HG02642 (cell line): ENCODE results near the gene ZNF367.
A peak's percentile ranks its signal among the peaks of the same experiment; 100 is the strongest.

Experiments
- ATAC-seq: cut with Tn5 transposase; IDR thresholded peaks from one replicate; pipeline ENCODE4 v1.9.1; 2021; ENCODE audit warnings: mild to moderate bottlenecking; ENCODE audit not compliant: unreplicated experiment, poor library complexity

The ZNF367 gene

DNA sequence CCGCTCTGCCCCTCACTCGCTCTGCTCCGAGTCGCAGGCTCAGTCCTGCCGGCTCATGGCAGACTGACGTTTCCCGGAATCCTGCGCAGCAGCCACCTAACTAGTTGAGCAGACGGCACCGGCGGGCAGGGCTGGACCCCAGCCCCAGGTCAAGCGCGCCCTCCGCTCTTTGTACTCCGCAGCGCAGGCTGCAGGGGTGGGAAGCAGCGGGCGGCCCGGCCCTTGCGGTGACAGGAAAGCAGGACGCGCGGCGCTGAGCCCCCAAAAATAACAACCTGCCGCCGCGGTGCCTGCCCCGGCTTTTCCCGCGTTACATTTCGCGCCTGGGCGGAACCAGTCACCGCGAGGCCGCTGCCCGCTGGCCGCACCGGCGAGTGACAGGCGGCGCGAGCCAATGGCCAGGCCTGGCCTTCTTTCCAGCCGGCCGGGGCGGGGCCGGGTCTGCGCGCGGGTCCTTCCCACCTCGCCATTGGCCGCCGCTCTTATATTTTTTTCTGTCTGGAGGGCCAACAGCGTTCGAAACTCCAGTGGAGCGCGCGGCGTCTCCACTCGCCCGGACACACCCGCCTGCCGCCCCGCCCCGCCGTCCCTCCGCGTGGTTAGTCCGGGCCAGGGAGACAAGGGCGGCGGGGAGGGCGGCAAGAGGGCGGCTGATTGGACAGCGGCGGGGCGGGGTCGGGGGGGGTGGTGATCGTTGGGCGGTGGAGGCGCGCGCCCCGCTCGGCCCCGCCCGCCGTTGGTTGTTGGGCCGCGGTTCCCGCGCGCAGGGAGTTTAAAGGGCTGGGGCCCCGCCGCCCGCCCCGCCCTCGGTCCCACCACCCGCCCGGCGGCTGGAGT, at the start of gene ZNF367:
ZNF367 (minus strand) TSS at position 288 of the 837 bp plus-strand sequence. CDS start 338 bp downstream, outside the sequence.
- peak; percentile 72 for ATAC-seq

DNA sequence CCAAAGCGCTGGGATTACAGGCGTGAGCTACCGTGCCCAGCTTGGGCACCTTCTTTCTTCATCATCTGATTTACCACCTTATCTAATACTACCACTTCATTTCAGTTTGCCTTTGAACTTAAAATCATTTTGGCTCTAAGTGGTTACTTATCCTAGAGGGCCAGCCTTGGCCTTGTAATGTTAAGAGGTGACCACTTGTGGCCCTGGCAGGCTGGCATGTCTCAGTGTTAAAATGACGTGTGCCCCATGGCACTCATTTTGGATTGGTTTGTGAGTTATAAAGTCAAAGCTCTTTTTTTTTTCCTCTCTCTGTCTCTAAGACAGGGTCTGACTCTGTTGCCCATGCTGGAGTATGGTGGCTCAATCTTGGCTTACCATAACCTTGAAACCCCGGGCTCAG, 49.6 kb upstream of the ZNF367 start:
- no peak for ATAC-seq

DNA sequence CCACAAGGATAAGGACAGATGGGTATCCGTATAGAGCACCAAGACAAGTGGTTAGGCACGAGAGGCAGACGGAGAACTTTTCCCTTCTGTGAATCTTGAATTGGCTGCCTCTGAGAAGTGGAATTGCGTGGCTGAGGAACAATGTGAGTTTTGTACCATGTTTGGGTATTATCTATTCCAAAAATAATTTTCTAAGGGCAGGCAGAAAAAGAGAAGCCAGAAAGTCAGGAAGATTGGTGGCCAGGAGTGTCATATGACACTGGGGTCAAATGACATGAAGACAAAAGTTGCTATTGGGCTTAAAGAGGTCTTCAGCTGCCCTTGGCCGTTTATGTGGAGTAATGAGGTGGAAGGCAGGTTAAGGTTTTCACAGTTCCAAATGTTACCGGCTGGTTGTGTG, 46.3 kb upstream of the ZNF367 start:
- no peak for ATAC-seq

DNA sequence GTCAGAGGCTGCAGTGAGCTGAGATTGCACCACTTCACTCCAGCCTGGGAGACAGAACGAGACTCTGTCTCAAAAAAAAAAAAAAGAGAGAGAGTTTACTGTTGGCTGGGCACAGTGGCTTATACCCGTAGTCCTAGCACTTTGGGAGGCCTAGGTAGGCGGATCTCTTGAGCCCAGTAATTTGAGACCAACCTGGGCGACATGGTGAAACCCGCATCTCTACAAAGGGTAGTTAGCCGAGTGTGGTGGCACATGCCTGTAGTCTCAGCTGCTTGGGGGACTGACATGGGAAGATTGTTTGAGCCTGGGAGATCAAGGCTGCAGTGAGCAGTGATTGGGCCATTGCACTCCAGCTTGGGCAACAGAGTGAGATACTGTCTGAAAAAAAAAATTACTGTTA, 44.4 kb upstream of the ZNF367 start:
- no peak for ATAC-seq

DNA sequence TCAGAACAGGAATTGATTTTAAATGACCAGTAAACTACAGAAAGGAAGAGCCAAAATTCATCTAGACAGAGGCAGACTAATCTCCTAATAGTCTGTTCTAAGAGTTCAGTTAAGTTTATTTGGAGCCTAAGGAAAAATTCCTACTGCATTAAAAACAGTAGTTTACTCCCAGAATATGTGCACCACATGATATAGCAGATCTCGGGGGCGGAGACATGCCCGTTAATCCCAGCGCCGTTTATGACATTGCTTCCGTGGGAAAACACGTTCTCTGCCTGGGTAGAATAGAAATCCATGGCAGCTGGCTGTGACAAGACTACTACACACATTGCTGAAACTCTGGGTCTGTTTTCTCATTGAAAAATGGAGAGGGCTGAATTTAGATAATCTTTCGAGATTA, 43.2 kb upstream of the ZNF367 start:
- ATAC-seq: no peak

DNA sequence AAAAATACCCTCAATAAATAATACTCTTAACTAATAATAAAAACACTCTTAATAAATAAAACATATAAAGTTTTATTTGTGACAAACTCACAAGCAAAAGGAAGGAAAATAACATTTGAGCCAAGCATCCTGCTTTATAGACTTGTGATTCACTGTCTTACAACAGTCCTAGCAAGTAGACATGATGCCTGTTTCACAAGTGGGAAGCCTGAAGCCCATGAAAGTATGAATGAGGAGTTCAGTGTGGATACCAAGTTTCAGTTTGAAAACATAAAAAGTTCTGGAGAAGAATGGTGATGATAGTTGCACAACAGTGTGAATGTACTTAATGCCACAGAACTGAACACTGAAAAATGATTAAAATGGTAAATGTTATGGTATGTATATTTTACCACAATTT, 42.7 kb upstream of the ZNF367 start:
- ATAC-seq: no peak

DNA sequence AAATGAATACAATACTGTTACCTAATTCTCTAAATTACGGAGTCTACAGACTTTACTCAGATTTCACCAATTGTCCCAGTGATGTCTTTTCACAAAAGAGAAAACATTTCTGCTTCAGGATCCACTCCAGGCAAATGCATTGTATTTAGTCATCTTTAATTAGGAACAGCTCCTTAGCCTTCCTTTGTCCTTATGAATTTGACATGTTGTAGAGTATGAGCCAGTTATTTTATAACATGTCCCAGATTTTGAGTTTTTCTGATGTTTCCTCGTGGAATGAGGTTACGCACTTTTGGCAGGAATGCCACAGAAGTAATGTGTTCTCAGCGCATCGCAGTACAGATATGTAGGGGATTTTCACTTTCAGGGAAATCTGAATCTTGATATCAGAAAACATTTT, 42.3 kb upstream of the ZNF367 start:
- ATAC-seq: no peak

DNA sequence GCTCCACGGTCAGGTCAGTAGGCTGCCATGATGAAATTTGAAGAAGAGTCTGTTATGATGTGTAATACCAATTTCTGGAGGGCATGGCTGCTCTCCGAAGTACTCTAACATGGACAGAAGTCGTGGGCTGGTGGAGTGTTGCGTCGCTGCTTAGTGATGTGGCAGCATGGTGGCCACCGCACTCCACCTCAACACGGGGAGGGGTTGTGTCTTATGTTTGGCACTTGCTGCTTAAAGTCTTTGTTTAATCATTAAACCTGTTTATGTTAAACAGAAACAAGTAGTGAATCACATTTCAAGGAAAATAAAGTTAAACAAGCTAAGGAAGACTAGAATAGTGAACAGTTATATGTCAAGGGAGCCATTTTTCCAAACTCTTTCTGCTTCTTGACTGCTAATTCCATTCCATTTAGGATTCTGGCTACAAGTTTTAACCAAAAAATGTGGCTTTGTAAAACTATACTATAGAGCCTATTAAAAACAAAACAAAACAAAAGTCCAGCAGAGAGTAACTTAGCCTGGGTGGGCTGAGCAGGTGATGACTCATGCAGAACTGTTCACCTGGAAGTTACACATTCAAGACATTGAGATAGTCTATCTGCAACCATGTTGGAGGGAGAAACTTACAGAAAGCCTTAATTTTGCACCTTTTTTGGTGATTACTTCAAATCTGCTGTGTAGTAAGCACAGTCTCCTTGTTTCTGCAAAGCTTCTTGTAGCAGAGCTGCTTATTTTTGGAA, 41.3 kb upstream of the ZNF367 start:
- no peak for ATAC-seq

DNA sequence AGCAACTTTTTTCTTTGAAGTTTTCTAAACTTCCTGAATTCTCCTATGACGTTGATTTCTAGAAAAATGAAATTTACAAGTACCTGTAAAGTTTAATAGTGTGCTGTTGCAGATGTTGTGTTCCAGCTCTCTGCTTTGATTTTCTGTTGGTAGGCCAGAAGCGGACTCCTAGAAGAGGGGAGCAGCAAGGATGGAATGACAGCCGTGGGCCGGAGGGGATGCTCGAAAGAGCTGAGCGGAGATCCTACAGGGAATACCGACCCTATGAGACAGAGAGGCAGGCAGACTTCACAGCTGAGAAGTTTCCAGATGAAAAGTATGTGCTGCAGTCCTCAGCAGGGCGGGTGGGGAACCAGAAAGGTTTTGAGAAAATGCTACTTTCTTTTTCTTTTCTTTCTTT, 40.1 kb upstream of the ZNF367 start:
- no peak for ATAC-seq

DNA sequence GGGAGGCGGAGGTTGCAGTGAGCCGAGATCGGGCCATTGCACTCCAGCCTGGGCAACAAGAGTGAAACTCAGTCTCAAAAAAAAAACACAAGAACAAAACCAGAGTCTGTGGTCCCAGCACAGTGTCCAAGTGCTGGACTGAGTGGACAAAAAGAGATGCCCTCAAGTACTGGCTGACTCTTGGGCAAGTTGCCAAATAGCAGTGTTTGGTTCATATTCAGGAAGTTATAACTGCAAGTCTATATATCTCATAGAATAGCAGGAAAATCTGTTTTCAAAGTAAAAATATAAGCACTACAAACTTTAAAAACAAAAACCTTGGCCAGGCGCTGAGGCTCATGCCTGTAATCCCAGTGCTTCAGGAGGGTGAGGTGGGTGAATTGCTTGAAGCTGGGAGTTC, 39.1 kb upstream of the ZNF367 start:
- ATAC-seq: no peak

DNA sequence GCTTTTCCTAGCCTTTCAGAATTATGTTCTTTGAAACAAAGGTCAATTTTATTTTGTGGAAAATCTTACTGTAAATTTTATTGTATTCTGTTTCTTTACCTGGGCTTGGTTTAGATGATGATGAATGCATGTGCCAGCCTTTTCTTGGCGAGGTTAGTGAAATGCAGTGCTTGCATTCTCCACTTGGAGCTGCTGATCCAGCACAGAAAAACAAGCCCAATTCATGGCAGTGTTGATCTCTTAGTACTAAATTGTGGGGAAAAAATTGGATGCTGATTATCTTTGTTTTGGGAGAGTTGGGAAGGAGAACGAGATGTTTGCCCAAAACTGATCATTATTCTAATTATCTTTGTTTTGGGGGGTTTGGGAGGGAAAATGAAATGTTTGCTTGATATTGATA, 35.5 kb upstream of the ZNF367 start:
- no peak for ATAC-seq

DNA sequence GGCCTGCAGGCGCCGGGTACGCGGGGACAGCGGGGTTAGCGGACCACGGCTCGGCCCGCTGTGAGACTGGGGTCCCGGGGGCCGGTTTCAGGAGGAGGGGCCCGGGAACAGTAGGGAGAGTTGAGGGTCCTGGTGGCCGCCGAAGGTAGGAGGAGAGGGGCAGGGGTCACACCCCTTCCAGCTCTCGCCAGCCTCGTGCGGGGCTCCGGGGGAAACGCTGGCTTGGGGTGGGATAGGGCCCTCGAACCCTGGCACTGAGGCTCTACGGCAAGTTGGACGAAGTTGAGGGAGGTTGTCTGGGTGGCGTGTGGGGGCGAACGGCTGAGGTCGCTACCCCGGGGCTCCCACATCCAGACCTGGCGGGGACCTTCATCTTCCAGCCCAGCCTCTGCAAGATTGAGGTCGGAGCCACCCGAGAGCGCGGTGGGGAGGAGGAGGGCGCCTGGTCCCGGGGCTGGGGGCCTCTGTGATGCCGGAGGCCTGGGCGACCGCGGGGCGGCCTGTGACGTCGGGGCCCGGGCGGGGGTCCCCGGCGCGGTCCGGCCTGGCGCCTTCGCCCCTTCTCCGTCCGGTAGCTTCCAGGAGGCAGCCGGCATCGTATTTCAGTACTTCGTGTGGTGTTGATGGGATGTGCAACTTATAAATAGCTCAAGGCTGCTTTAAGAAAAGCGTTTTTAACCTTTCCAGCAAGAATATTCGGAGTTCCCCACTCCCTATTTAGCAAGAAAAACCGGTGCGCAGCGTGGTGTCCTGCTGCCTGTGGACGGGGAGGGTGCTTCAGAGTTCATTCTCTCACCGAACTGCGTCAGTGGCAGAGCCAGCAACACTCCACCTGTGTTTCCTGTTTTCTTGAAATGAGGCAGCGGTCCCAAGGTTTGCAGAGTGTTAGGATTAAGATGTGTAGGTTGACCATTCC, 32.7 kb upstream of the ZNF367 start:
- peak; percentile 5 for ATAC-seq

DNA sequence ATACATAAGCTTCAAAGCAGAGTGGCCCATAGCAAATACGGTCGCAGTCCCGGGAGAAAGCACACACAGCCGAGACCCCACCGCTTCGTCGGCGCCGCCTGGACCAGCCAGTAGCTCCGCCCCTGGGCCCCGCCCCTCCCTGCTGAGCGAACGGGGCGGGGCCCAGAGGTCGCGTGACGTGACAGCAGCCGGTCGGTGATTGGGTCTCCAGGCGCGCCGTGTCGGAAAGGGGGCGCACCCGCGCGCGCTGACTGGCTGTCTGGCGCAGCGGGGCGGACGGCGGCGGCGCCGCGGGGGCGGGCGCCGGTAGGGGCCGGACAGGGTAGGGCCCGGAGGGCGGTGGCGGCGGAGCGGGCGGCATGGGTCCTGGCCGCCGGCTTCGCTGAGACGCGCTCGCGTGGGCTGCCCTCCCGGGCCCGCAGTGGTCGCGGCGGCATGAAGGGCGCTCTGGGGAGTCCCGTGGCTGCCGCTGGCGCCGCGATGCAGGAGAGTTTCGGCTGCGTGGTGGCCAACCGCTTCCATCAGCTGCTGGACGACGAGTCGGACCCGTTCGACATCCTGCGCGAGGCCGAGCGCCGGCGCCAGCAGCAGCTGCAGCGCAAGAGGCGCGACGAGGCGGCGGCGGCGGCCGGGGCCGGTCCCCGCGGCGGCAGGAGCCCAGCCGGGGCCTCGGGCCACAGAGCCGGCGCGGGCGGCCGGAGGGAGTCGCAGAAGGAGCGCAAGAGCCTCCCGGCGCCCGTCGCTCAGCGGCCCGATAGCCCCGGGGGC, 31.9 kb upstream of the ZNF367 start, which contains the start of gene HABP4:
HABP4 (plus strand) TSS at position 325 of the 768 bp plus-strand sequence; CDS start at position 436, 111 bp downstream.
- ATAC-seq: peak; percentile 95

DNA sequence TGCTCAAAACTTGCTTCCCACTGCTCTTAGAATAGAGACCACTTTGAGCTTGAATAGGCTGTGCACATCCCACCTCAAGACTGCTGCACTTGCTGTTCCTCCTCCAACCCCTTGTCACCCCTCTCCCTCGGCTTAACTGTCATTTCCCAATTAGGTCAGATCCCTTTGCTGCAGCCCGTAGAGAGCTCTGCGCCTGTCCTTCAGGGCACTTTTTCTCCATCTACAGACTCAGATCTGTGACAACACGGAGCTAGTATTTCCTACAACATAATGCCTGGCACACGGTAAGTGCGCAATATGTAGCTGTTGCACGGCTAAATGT, 31.3 kb upstream of the ZNF367 start:
- peak; percentile 18 for ATAC-seq

DNA sequence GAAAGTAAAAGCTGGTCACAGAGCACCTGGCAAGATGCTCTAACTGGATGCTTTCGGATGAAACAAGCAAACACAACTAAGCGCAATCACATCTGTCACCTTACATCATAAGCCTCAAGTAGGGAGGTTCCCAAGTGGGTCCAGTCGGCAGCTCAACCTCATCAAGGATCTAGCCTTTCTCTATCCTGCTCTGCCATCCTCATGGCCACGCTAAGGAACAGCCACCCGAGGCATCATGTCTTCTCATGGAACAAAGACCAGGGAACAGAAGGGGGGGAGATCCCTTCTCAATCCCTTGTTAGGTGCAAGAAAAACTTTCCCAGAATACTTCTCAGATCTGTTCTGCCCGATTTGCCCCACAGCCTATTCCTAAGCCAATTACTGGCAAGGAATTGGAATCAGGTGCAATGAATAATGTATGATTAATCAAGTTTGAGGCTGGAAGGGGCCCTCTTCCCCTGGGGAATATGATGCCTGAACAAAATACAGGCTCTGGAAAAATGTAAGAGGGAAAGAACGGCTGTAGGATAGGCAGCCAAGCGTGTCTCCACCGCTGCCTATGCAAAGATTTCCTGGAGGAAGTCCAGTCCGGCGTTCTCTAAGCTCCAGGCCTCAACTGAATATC, 30.5 kb upstream of the ZNF367 start:
- no peak for ATAC-seq

DNA sequence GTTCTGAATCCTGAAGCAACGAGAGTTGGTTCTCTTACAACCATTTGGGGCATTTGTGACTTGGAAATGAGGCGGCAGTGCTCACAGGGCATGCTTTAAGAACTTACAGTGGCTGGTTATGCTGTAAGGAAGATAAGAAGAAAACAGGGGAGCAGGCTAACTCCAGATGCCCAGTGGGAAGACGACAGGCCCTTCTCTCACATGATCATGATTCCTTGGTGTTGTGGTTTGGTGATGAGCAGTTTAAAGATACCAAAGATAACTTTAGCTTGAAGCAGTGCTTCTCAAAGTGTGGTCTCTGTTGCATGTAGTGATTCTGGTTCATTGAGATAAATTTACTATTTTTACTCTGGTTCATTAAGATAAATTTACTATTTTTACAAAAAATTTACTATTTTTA, 29.2 kb upstream of the ZNF367 start:
- no peak for ATAC-seq

DNA sequence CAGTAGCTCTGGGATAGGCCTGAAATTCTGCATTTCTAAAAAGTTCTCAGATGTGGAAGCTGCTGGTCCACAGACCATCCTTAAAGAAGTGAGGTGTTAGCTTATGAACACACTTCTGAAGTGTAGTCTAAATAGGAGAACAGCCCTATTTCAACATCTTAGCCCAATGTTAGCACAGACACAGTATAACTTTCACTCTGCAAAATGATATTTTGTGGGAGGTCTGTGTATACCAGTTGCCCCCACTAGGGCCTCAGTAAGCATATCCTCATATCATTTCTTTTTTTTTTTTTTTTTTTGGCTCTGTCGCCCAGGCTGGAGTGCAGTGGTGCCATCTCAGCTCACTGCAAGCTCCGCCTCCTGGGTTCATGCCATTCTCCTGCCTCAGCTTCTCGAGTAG, 24.3 kb upstream of the ZNF367 start:
- ATAC-seq: no peak

DNA sequence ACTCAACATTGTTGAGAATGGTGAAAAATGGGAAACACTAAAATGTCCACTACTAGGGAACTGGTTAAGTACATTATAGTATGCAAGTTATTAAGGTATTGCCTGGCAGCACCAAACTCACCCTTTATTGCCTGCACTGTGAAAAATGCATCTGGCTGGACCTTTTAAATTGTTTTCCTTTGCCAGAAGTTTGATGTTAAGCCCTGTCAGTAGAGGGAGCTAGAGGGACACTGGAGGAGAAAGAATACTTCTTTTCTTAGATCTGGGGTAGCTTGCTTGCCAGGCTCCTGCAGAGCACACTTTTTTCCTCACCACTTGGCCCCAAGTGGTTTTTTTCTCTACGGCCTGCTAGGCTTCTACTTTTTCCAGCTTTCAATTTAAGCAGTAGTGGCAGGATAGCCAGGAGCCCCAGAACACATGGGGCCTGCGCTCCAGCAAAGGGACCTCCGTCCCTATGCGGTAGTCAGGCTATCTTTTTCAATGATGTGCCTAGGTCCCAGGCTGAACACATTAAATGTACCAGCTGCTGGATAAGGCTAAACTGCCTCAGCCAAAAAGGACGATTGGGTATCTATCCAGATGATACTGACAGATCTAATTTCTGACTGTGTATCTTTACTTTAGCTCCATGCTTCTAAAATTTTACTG, 23.8 kb upstream of the ZNF367 start:
- no peak for ATAC-seq

DNA sequence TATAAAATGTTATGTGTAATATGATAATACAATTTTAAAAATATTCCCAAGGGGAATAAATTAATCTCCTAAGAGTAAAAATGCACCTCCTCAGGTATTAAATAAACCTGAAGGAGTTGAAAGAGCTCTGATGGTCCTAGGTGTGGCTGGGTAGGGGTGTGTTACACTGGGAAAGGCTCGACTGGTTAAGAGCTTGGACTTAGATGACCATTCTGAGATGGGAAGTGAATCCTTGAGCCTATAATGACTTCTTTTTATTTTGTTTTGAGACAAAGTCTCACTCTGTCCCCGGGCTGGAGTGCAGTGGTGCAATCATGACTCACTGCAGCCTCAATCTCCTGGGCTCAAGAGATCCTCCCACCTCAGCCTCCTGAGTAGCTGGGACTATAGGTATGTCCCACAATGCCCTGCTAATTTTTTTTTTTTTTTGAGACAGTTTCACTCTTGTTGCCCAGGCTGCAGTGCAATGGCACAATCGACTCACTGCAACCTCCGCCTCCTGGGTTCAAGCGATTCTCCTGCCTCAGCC, 22.6 kb upstream of the ZNF367 start:
- no peak for ATAC-seq
